HG02943 (cell line): Measurements from ENCODE around the gene FKBP8.
A peak's percentile ranks its signal among the peaks of the same experiment; 100 is the strongest.
"Not testable (repeated sequence)": the region's sequence is repeated elsewhere in the genome, so short reads cannot be mapped to it uniquely, and the experiment has no call there.

Experiments
- ATAC-seq: cut with Tn5 transposase; IDR thresholded peaks from one replicate; pipeline ENCODE4 v1.9.1; 2021; ENCODE audit warnings: mild to moderate bottlenecking, low read depth, moderate library complexity; ENCODE audit not compliant: unreplicated experiment

Gene FKBP8

DNA sequence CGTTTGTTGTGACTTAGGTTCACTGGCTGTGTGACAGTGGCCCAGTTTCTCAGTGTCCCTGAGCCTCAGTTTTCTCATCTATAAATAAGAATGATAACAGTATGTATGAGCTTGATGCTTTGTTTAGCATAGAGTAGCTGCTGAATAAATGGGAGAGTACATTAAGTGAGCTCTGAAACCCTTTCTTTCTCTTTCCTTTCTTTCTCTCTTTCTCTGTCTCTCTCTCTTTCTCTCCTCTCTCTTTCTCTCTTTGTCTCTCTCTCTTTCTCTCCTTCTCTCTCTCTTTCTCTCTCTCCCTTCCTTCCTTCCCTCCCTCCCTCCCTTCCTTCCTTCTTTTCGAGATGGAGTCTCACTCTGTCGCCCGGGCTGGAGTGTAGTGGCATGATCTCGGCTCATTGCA is 16.3 kb upstream of the FKBP8 start:
- ATAC-seq = no peak

DNA sequence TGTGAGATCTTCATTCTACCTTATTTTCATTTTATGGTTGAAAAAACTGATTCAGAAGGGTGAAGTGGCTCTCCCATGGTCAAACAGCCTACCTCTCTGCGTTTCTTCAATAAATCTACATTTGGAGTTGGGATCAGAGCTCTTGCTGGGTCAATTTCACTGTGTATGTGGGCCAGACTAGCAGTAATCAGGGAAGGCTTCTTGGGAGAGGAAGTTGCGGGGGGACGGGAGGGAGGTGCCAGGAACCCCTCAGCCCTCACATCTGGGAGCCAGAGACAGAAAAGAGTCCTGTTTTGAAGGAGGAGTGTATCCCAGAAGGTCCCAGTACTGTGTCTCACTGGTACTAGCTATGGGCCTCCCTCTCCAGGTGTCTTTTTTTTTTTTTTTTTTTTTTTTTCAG is 15.2 kb upstream of the FKBP8 start:
- ATAC-seq = no peak

DNA sequence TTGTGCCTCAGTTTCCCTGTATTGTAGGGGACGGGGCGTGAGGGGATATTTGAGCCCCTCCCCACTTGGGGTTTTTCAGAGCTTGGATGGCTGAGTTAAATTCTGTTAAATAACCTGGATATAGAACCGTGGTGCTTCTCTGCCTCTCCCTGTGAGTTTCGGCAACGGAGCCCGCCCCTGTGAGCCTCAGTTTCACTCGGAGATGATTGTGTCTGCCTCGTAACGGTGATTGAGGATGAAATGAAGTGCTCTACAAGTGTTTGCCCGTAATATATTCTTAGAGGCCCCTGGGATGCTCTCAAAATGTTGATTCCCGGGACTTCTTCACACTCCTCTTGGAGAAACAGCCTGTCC is 14.8 kb upstream of the FKBP8 start:
- no peak for ATAC-seq

DNA sequence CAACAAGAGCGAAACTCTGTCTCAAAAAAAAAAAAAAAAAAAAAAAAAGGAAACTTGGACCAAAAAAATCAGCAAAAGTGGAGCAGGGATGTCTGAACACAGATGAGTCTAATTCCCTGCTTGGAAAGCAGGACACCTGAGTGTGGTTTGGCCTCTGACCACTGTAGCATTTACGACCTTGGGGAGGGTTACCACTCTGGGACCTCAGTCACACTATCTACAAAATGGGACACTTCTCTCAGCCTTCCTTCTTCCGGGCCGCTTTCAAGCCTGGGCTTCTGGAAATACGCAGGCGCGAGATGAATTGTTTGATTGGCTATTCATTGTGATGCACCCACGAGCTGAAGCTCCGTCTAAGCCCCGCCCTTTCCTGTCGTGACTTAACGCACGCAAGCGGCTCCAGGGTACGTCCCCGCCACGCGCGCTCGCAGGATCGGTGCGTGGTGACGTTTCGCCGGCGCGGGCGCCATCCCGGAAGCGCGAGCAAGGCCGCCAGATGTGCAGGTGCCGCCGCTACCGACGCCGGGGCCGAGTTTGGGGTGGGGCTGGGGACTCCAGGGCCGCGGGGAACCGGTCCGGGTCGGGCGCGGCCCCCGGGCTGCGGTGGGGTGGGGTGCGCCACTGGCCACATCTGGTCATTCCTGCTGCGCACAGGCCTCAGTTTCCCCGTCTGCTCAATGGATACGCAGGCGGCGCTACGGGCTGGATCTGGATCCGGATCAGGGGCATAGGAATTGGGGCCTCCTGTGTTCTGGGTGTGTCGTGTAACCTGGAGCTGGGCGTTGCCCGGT is 14.2 kb upstream of the FKBP8 start, which contains the start of gene KXD1:
TSS of gene KXD1 (plus strand) at position 460 of the 791 bp plus-strand sequence. CDS start 4,187 bp downstream, outside the sequence.
- peak; percentile 92 for ATAC-seq

DNA sequence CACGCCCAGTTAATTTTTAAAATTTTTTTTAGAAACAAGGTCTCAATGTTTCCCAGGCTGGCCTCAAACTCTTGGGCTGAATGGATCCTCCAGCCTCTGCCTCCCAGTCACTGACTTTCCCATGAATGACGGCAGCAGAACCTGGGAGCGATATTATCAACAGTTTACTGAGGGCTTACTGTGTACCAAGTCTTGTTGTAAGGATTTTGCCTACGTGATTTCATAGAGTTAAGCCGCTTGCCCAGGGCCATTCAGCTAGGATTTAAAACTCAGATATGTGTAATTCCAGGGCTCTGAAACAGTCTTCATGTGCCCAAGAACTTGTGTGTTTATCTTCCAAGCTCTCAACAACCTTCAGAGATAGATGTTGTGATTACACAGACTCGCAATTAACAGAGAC is 8.3 kb upstream of the FKBP8 start:
- ATAC-seq = no peak

DNA sequence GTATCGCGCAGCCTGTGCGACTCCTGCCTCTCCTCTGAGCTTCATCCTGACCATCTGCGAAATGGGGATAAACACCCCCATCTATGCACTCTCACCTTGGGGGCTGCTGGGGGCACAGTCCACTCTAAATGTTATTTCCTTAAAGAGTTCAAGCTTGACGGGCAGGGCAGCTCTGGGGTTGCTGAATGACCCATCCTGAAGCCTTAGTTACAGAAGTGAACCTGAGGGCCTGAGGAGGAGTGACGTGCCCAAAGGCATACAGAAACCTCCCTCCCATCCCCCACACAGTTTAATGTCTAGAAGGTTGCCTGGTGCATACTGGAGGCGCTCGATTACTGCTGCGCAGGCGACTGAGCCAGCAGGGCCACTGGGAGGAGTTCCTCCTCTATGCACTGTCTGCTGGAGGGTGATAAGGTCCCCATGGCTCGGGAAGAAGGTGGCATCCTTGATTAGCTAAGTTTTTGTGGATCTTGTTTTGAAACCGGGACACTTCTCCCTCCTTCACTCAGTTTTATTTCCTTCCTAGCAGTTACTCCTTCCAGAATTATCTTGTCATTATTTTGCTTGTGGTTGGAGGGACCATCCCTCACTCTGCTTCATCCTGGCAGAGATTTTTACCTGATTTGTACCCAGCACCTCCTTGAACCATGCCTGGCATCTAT is 572 bp upstream of the FKBP8 start:
- peak; percentile 41 for ATAC-seq

DNA sequence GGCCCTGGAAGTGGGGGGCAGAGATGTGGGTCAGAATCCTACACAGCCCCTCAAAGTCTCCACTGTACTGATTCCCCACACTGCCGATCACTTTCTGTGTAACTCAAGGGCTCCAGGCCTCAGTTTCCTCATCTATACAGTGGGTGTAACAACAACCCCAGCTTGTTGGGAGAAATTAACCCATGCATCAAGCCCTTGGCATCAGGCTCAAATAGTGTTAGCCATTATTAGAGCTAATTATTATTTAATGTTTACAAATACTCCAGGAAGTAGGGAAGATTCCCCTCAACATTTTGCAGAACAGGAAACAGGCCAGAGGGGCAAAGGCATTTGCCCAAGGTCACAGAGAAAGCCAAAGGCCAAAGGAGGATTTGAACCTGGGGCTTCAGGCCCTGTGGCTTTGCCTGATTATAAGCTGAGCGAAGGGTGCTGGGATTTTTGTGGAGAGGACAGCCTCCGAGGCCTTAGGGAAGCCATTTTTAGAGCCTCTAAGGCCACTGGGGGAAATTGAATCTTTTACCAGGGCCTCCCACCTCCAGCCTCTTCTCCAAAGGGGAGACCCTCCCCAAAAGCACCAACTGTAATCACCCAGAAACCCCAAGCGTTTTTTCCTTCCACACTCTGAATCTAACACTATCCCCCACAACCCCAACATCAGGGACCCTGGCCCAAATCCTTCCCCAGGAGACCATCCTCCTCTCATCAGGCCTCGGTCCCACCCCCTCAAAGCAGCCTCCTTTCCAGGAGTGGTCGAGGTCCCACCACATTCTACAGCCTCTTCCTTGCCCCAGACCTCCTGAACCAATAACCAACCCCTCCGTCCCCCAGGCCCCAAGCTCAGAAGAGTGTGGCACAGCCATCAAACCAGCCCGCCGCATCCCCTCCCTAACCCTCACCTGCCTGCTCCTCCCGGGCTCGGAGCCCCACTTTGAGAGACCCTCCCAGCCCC is 1.1 kb downstream of the FKBP8 start:
- no peak for ATAC-seq

DNA sequence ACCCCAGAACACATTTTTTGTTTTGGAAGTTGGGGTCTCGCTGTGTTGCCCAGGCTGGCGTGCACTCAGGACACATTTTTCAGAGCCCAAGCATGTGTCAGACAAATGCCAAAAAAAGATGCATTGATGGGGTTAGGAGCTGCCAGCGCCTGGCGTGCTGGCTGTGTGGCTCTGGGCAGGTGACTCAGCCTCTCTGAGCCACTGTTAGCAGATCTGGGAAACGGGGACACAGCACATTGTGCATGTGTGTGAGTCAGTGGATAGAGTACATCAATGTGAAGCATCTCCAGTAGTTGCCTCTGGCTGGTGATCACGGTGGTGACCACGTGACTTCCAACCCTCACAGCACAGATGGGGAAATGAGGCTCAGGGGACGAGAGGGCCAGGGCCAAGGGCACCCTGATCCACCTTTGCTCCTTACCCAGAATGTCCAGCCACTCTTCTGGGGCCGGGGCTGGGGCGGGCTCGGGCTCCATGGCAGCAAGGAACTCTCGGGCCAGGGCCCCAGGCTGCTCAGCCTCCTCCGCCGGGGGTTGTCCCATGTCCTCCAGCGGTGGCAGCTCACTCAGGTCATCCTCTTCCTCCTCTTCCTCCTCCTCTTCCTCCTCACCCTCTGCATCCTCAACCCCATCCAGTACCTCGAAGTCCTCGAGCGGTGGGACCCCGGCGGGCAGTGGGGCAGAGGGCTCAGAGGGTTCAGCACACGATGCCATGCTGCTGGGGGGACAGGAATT is 1.9 kb downstream of the FKBP8 start:
- ATAC-seq = no peak

DNA sequence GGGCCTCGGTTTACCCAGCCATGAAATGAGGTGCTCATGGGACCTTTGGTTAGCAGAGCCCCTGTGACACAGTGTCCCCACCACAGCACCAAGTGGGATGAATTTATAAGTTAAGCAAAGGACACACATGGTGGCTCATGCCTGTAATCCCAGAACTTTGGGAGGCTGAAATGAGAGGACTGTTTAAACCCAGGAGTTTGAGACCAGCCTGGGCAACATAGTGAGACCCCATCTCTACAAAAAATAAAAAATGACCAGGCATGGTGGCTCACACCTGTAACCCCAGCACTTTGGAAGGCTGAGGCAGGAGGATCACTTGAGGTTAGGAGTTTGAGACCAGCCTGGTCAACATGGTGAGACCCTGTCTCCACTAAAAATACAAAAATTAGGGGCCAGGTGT is 3.2 kb downstream of the FKBP8 start:
- ATAC-seq = not testable (repeated sequence)

DNA sequence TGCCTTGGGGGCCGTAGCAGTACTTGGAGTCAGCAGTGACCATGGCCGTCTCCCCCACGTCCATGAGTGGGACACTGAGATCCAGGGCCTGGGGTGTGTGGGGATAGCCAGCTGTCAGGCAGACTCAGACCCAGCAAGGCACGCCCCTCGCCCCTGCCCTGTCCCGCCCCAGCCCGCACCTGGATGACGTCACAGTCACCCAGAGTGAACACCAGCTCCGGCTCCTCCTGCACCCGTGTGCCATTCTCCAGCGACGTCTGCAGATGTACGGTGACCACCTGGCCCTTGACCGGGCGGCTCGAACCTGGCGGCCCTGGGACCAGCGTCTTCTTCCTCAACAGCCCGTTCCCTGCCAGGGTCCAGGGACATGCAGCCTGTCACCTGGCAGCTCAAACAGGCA is 4.0 kb downstream of the FKBP8 start:
- no peak for ATAC-seq

DNA sequence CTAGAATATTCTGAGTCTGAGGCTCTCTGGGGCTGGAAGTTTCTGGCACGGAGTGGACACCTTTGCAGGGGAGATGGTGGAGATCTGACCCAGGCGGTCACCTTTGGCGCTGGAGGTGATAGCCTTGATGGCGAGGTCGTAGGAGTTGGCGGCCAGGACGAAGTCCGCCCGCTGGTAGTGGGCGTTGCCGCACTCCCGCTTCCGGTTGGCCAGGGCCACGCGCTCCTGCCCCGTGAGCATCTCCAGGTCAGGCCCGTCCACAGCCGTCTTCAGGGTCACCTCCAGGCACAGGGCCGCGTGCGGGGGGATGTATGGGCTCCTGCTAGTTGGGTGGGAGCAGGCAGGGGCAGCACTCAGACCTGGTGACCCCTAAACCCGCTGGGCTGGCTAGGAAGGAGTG is 5.3 kb downstream of the FKBP8 start:
- ATAC-seq = no peak

DNA sequence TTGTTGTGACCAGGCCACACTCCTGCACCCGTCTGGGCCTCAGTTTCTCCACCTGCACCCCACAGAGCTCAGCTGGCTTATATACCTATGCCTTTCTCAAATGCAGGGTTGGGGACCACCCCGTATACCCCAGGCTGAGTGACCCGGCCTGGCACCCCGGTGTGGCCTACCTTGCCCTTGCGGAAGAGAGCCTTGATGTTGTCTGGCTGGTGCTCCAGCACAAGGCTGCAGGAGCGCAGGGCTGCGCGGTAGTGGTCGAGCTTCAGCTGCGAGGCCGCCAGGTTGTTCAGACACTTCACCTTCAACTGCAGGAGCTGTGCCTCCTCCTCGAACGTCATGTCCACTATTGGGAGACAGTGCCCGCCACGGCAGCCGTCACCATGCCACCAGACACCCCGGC is 5.9 kb downstream of the FKBP8 start:
- no peak for ATAC-seq

DNA sequence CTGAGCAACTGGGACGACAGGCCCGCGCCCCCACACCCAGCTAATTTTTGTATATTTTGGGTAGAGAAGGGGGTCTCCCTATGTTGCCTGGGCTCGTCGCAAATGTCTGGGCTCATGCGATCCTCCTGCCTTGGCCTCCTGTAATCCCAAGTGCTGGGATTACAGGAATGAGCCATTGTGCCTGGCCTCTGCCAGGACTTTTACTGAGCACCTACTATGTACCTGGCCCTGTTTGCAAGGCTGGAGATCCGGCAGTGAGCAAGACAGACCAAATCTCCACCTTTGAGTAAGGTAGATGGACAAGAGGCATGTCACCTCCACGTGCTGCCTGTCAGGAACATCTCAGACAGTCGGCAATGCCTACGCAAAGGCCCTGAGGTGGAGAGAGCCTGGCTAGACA is 6.9 kb downstream of the FKBP8 start:
- no peak for ATAC-seq

DNA sequence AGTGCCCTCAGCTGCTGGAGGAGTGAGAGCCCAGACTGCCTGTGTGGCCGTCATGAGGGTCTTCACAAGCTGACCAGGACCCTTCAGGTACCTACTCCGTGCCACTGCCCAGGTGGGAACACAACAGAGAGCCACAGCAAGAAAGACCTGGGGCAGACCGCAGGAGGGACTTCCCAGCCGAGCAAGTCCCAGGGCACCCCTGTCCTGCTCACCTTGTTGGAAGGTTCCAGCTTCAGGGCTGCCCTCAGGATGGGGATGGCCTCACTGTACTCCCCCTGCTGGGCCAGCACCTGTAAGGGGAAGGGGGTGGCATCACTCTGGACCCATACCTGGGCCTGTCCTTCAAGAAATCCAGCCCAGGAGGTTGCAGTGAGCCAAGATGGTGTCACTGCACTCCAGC is 10.3 kb downstream of the FKBP8 start:
- no peak for ATAC-seq

DNA sequence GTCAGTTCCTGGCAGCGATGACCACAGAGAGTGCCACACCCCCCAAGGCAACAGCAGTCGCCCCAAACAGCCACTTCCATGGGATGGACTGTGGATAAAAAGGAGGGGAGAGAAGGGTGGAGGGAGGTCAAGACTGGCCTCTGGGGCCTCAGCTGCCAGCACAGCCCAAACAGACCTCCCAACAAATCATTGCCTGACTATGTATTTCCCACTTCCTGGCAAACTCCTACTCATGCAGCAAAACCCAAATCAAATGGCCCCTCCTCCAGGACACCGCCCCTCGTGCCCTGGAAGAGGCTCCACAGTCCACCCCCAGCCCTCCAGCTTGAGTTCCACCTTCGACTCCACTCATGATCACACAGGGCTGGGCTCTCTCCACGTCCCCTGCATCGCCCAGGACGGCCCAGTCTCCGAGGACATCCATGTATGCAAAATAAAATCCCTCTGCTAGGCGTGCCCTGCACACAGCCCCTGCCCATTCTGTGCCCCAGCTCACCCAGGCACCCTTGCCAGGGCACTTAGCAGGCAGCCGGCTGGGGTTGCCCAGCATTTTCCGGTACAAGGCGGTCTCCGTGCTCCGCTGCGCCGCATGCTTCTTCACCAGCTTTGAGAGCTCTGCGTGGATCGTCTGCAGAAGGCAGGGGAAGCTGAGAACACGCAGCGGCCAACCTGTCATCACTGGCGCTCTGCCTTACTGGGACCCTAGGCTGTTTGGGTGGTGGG is 11.0 kb downstream of the FKBP8 start:
- no peak for ATAC-seq

DNA sequence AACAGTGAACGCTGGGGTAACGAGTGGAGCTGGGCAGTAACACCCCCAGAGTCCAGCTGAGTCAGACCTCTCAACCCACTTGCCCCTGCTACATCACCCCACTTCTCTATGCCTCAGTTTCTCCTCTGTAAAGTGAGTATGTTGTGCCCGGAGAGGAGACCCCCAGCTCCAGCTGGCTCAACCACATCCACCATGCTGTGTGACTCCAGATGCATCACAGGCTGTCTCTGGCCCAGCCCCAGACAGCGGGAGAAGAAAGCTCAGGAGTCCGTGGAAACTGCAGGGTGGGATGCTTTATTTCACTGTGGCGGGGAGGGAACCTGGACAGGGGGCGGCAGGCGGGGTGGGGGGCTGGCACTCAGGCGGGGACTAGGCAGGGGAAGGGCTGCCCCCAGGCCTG is 11.9 kb downstream of the FKBP8 start:
- ATAC-seq = no peak

DNA sequence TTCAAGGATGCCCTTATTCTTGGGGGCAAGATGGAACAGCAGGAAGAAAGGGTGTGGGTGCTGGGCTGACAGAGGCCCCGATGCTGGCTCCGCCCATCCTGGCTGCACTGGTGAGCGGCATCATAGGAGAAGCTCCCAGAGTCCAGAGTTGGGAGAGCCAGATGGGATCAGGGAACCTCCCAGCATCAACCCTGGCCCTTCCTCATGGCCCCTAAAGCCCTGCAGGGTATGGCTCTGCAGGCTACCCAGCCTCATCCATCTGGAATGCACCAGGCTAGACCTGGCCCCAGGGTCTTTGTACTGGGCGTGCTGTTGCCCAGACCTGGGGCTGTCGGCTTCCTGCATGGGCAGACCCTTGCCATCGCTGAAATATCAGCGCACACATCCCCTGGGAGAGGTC is 13.6 kb downstream of the FKBP8 start:
- no peak for ATAC-seq

DNA sequence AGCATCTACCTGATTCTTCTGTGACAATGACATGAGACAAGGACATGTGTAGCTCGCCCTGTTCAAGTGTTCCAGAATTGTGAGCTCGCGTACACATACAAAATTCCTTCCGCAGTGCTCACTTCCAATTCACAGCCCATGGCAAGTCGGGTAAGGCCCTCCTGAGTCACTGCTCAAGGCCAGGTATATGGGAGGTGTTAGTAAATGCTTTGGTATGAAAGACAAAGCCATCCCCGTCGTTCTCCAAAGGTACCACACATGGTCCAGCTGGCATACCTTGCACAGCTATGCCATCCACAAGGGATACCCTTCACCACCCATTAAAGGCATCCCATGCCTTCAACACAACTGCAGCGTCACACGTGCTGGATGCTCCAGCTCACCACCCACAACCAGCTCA is 17.1 kb downstream of the FKBP8 start:
- ATAC-seq = no peak

DNA sequence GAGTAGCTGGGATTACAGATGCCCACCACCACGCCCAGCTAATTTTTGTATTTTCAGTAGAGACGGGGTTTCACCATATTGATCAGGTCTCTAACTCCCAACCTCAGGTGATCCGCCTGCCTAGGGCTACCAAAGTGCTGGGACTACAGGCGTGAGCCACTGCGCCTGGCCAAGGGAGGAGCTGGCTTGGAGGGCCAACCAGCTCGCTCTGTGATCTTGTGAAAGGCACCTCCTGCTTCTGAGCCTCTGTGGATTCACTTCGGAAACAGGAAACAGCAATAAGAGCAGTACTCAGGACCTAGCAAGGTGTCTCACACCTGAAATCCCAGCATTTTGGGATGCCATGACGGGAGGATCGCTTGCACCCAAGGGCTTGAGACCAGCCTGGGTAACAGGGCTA is 19.5 kb downstream of the FKBP8 start:
- ATAC-seq = no peak
